Activated T-cell treated with anti-CD3 and anti-CD28 coated beads for 4 hours (primary cell): ENCODE results near the gene ZNF516.

Experiments used
- DNase-seq: peaks from one replicate; pipeline ENCODE4 v3.0.0-alpha.2; 2020

ZNF516 gene

GRCh38 chr18:76455003-76455676, 39.9 kb downstream of the ZNF516 start:
- no peak for DNase-seq

- no peak for DNase-seq
These were observed 40.6 kb downstream of the ZNF516 start for GRCh38 chr18:76454418-76454817.

DNA sequence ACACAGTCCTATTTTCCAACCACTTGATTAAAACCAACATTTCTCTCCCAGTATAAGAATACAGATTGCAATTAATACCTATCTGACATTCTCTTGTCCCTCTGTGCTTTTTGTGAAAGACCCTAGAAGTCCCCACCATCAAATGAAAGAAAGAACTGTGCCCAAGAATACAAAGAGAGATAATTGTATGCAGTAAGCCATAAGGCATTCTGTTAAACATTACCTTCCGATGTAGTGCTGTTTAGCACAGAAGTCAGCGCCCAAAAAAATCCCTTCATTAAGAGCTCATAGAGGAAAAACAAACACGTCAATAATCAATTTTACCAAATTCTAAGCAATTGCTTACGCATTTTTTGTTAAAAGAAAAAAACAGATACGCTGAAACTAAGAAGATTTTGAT, 41.1 kb downstream of the ZNF516 start:
- DNase-seq, result no peak

- no peak for DNase-seq
These were observed 41.9 kb downstream of the ZNF516 start for GRCh38 chr18:76453057-76453561.

- no peak for DNase-seq
These were observed 42.7 kb downstream of the ZNF516 start for GRCh38 chr18:76452357-76452756.

- DNase-seq, result no peak
These were observed 43.4 kb downstream of the ZNF516 start for GRCh38 chr18:76451396-76452331.

GRCh38 chr18:76450452-76451395, 44.3 kb downstream of the ZNF516 start:
- no peak for DNase-seq

DNA sequence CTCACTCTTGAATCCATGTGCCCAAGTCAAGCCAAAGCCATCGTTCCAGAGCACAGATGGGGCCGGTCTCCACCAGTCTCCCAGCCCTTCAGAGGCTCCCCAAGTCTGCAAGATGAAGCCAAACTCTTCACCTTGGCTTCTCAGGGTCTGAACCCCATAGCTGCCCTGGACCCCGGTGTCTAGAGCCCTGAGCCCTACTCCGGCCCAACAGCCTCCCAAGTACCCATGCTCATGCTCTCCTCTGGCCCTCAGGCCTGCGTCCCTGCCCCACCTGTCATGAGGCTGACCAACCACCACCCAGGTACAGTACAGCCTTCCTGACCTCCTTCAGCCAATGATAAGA, 46.0 kb downstream of the ZNF516 start:
- DNase-seq, result no peak

GRCh38 chr18:76448256-76449110, 46.6 kb downstream of the ZNF516 start:
- DNase-seq, result no peak

DNA sequence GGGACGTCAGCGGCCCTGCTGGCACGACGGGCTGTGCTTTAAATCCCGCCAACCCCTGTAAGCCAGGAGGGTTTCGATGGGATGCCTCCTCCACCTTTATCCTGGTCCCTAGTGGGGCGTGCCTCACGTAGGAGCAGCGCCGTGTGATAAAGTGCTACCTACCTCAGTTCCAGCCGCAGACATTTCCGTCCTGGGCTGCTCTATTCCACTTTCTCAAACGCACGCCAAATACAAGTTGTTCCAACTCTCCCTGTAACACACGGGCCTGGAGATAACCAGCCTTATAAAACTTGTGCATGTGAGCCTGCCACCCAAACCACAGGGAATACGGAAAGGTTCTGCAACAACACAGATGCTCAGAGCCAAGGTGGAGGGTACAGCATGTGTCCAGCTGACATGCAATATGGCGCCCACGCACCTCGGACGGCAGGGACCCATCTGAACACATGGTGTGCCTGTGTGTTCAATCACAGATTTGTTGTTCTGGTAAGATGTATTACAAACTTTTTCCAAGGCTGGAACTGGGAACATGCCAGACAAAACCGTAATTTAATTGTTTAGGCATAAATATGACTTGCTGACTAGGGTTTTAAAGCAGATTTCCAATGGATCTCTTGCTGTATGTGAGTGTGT, 47.7 kb downstream of the ZNF516 start:
- no peak for DNase-seq

- DNase-seq, result no peak
These were observed 48.5 kb downstream of the ZNF516 start for GRCh38 chr18:76446321-76447257.

DNA sequence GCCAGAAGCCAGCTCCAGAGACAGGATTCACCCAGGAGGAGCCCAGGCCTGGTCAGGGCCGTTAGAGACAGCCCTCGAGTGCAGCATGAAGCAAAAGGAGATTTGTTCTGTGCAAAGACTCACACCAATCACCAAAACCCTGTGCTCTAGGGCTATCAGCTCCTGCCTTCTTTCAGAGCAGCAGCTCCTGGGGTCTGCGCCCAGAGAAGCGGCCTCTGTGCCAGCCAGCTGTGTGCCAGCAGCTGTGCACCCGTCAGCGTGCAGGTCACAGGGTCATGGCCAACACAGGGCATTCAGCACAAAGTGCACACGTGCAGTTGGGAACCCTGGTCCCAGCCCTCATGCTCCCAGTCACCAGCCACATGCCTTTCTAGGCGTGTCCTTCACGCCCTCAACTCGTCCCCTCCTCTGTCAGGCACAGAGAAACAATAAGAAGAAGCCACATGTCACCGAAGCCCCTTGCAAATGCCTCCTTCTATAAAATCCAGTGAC, 49.3 kb downstream of the ZNF516 start:
- no peak for DNase-seq

DNA sequence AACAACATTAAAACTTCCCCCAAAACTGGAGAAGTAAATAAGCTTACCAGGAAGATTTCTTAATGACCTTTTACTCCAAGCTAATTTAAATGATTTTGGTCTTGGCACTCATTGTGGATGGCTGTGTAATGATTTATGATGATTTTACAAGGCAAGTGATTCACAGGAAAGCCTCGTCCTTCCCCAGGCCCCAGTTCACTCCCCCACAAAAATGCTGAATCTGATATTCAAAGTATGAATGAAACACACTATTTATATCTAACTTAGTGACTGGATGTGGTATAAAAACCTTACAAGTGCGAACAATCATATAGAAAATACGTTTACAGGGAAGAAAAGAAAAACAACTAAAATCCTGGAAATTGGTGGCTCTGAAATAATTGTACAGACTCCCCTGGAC, 49.8 kb downstream of the ZNF516 start:
- DNase-seq, result no peak

DNA sequence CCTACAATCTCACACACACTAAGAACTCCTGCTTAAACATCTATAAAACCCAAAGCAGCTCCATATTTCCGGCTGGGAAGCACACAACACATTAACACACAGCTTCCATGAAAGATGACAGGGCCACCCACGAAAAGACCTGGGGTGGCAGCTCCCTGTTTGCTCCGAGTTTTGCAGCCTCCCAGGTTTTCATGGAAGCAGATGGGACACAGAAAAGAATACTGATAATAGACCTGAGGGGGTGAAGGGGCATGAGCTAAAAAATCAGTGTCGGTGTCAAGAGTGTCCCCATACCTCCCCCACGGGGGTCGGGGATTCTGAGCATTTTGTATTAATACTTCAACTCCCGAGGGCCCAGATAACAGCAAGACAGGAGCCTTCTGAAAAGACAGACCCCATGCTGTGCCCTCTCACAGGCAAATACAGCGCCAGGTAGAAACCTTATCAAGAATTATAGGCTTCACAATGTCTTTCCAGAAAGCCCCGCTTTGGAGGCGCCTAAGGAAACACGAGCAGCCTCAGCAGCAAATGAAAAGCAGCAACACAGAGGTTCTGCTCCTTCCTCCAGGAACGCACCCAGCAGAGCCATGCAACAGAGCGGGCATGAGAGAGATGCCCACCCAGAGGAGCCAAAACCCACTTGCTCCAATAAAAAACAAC, 50.5 kb downstream of the ZNF516 start:
- DNase-seq, result no peak

GRCh38 chr18:76443519-76444445, 51.3 kb downstream of the ZNF516 start:
- no peak for DNase-seq

DNA sequence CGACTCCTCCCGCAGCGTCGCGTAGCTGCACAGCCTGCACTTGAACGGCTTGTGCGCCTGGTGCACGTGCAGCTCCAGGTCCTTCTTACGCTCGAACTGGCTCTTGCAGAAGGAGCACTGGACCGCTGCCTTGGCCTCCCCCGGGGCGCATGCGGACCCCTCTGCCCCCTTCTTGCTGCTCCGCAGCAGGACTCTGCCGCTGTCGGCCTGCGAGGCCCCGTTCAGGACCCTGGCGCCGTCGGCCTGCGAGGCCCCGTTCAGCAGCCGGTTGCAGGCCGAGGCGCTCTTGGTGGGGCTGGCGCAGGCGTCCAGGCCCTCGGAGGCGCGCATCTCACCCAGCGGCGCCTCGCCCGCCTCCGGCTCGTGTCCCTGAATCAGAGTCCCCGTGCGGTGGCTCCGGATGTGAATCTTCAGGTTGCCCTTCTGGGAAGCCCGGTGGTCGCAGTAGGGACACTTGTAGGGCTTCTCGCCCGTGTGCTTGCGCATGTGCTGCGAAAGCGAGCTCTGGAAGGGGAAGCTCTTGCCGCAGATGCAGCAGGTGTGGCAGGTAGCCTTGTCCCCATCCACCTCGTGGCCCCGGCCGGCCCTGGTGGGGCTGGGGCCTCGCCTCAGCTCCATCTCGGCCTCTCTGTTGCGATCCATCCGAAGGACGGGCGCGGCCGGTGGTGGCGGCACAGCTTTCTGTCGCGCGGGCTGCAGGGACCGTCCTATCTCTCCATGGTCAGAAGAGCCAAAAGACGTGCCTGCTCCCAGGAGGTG, 52.5 kb downstream of the ZNF516 start:
- no peak for DNase-seq

GRCh38 chr18:76441668-76442412, 53.2 kb downstream of the ZNF516 start:
- no peak for DNase-seq
